Measurements from ENCODE around the gene EPB41L4B.
A peak's percentile ranks its signal among the peaks of the same experiment; 100 is the strongest.
"Not testable (repeated sequence)": the region's sequence is repeated elsewhere in the genome, so short reads cannot be mapped to it uniquely, and the experiment has no call there.

Gene EPB41L4B

GRCh38 chr9:109156708-109157107, 164.2 kb downstream of the EPB41L4B start:
- no peak for DNase-seq

GRCh38 chr9:109150925-109151545, 169.8 kb downstream of the EPB41L4B start:
- DNase-seq = no peak

GRCh38 chr9:109149722-109150121, 171.1 kb downstream of the EPB41L4B start:
- no peak for DNase-seq

GRCh38 chr9:109149089-109149488, 171.8 kb downstream of the EPB41L4B start:
- no peak for DNase-seq

GRCh38 chr9:109145051-109145450, 175.8 kb downstream of the EPB41L4B start:
- no peak for DNase-seq

GRCh38 chr9:109143881-109144562, 176.8 kb downstream of the EPB41L4B start:
- peak; percentile 45 to 62 for DNase-seq

GRCh38 chr9:109141375-109141774, 179.5 kb downstream of the EPB41L4B start:
- DNase-seq = no peak

GRCh38 chr9:109139851-109140250, 181.0 kb downstream of the EPB41L4B start:
- no peak for DNase-seq

GRCh38 chr9:109138421-109138820, 182.4 kb downstream of the EPB41L4B start:
- DNase-seq = no peak

- no peak for DNase-seq
Observed at GRCh38 chr9:109134167-109134578, 186.7 kb downstream of the EPB41L4B start.

GRCh38 chr9:109133533-109133932, 187.3 kb downstream of the EPB41L4B start:
- DNase-seq = no peak

- no peak for DNase-seq
Observed at GRCh38 chr9:109132567-109133021, 188.3 kb downstream of the EPB41L4B start.

- no peak for DNase-seq
Observed at GRCh38 chr9:109129470-109130197, 191.2 kb downstream of the EPB41L4B start.

GRCh38 chr9:109126671-109127070, 194.2 kb downstream of the EPB41L4B start:
- DNase-seq = not testable (repeated sequence)

- DNase-seq = no peak
Observed at GRCh38 chr9:109124121-109124520, 196.7 kb downstream of the EPB41L4B start.

GRCh38 chr9:109122726-109123621, 197.9 kb downstream of the EPB41L4B start:
- DNase-seq = peak; percentile 75 to 86
